A673 (cell line): ENCODE measurements around the gene DNAL4. TPM values are rescaled to one million over a fixed set of nuclear protein-coding genes. Genes with fewer than 3 reads are reported as not detected.

Source experiments
- BruUV-seq: library from RNA; stranded (reverse); fragments of 400-500 nt; replicated peaks from 2 replicates; lab custom pipeline; 2021; lab: Mats Ljungman, UMichigan
- CTCF ChIA-PET: fragments of 300-600 bp; sonication (Branson Sonifier 250); formaldehyde crosslinking; loops from one replicate; lab custom pipeline; 2022; ENCODE audit warnings: antibody characterized with exemption; lab: Charles Lee
- POLR2A ChIA-PET: fragments of 300-600 bp; sonication (Branson Sonifier 250); formaldehyde crosslinking; loops from one replicate; lab custom pipeline; 2022; ENCODE audit warnings: antibody characterized with exemption; ENCODE audit not compliant: low non-redundant PET; lab: Charles Lee
- DNase-seq: peaks from one replicate; pipeline ENCODE4 v3.0.0-alpha.2; 2015; ENCODE audit warnings: low spot score
- H3K27ac ChIP-seq: fragments of 200-600 bp; sonication (generic); 2 replicates; pipeline ENCODE4 v1.5.1; 2016; ENCODE audit warnings: mixed run types, low read depth, mild to moderate bottlenecking, mixed read lengths, antibody characterized with exemption, low read length; ENCODE audit not compliant: poor library complexity, severe bottlenecking
- H3K27me3 ChIP-seq: fragments of 200-600 bp; sonication (generic); replicated peaks from 2 replicates; pipeline ENCODE4 v1.6.1; 2017; ENCODE audit warnings: mixed run types, low read depth, mild to moderate bottlenecking, mixed read lengths, antibody characterized with exemption, low read length; ENCODE audit not compliant: insufficient read depth, poor library complexity
- H3K36me3 ChIP-seq: fragments of 200-600 bp; sonication (generic); 2 replicates; pipeline ENCODE4 v1.6.1; 2016; ENCODE audit warnings: mixed run types, mild to moderate bottlenecking, mixed read lengths, antibody characterized with exemption, low read length; ENCODE audit not compliant: insufficient read depth, poor library complexity, severe bottlenecking
- H3K4me1 ChIP-seq: fragments of 200-600 bp; sonication (generic); 2 replicates; pipeline ENCODE4 v1.6.1; 2017; ENCODE audit warnings: mixed run types, mild to moderate bottlenecking, mixed read lengths, antibody characterized with exemption, low read length; ENCODE audit not compliant: insufficient read depth, poor library complexity, severe bottlenecking
- H3K4me3 ChIP-seq: fragments of 200-600 bp; sonication (generic); 2 replicates; pipeline ENCODE4 v1.5.1; 2016; ENCODE audit warnings: low read depth, mixed run types, mild to moderate bottlenecking, mixed read lengths, low read length; ENCODE audit not compliant: poor library complexity, severe bottlenecking
- H3K9me3 ChIP-seq: fragments of 200-600 bp; sonication (generic); 2 replicates; pipeline ENCODE4 v1.6.1; 2016; ENCODE audit warnings: mixed run types, low read depth, mild to moderate bottlenecking, mixed read lengths, antibody characterized with exemption, low read length; ENCODE audit not compliant: poor library complexity, severe bottlenecking
- CTCF ChIP-seq: fragments of 300-800, 200-600 bp; sonication (generic); conservative IDR thresholded peaks from 2 replicates; pipeline ENCODE4 v1.5.1; 2017; ENCODE audit warnings: low read depth, mild to moderate bottlenecking, antibody characterized with exemption, low read length, moderate library complexity, mixed read lengths
- EZH2 ChIP-seq: fragments of 200-600 bp; sonication (generic); IDR thresholded peaks from 2 replicates; pipeline ENCODE4 v1.6.1; 2017; ENCODE audit warnings: borderline replicate concordance, low read depth, mild to moderate bottlenecking, mixed read lengths, antibody characterized with exemption, low read length; ENCODE audit not compliant: poor library complexity, severe bottlenecking
- intact Hi-C: fragments of 100-400 bp; cut with micrococcal nuclease; formaldehyde crosslinking; loops from one replicate; pipeline ENCODE4 v1.10.0; 2022; ENCODE audit not compliant: unreplicated experiment
- total RNA-seq: library from RNA; stranded (reverse); gene quantifications from 2 replicates; pipeline ENCODE4 v1.2.3, GENCODE V29; 2021

DNAL4 gene
- total RNA-seq, 1 experiment from 2014 or later: 59.1 TPM

GRCh38 chr22:38758276-38758945 is 35.5 kb downstream of the DNAL4 start:
- no peak overlapping the region for H3K4me3 ChIP-seq
- intact Hi-C loops: no loop called here
- POLR2A ChIA-PET: no interaction called here
- no peak overlapping the region for H3K27ac ChIP-seq
- DNase-seq: no peak
- no peak for TF ChIP-seq EZH2
- no peak for TF ChIP-seq CTCF
- H3K27me3 ChIP-seq: no peaks in the 10 kb centered on the region
- CTCF ChIA-PET: interaction anchor here (1.5 kb wide), 1 partner anchor 11 kb away, joined by 8 read pairs; no protein-coding TSS in a partner anchor
- peaks cover 60% of the 10 kb centered on the region for H3K4me1 ChIP-seq
- no peaks in the 10 kb centered on the region for H3K9me3 ChIP-seq
- peaks cover 9% of the 10 kb centered on the region for H3K36me3 ChIP-seq
- BruUV-seq: no TSS peak

- H3K4me3 ChIP-seq: peak overlapping the region; percentile 97
- POLR2A ChIA-PET: no interaction called here
- no peak for TF ChIP-seq CTCF
- TF ChIP-seq EZH2: no peak
- BruUV-seq: no TSS peak
- DNase-seq: no peak
- H3K27me3 ChIP-seq: no peaks in the 10 kb centered on the region
- intact Hi-C loops: no loop called here
- no peaks in the 10 kb centered on the region for H3K9me3 ChIP-seq
- peaks cover 54% of the 10 kb centered on the region for H3K4me1 ChIP-seq
- CTCF ChIA-PET: no interaction called here
- peaks cover 17% of the 10 kb centered on the region for H3K36me3 ChIP-seq
- H3K27ac ChIP-seq: peak overlapping the region; percentile 93
Measured at GRCh38 chr22:38757464-38757757, 36.5 kb downstream of the DNAL4 start.

GRCh38 chr22:38756711-38757463 is 37.1 kb downstream of the DNAL4 start:
- DNase-seq: no peak
- peaks cover 51% of the 10 kb centered on the region for H3K4me1 ChIP-seq
- peak overlapping the region; percentile 93 for H3K27ac ChIP-seq
- H3K4me3 ChIP-seq: peak overlapping the region; percentile 97
- H3K36me3 ChIP-seq: peaks cover 22% of the 10 kb centered on the region
- no peaks in the 10 kb centered on the region for H3K9me3 ChIP-seq
- intact Hi-C loops: no loop called here
- ChIA-PET CTCF (interaction anchor here (0.9 kb wide), 1 partner anchor 12 kb away, joined by 7 read pairs; no protein-coding TSS in a partner anchor), POLR2A (interaction anchor here (0.5 kb wide), 1 partner anchor 893 kb away, joined by 3 read pairs; no protein-coding TSS in a partner anchor)
- no peaks in the 10 kb centered on the region for H3K27me3 ChIP-seq
- no TSS peak for BruUV-seq
- no peak for TF ChIP-seq EZH2
